Nephron (organoid): ENCODE measurements around the gene UPK2.
A peak's percentile ranks its signal among the peaks of the same experiment; 100 is the strongest.

Experiments
- H3K27ac Mint-ChIP-seq, 3 experiments: 2 replicates each; pipeline ENCODE4 v1.8.0; 2020; ENCODE audit warnings: mixed read lengths in 3 of 3, mild to moderate bottlenecking in 2 of 3, moderate library complexity in 1 of 3
- H3K27me3 Mint-ChIP-seq: 2 replicates; pipeline ENCODE4 v1.8.0; 2021; ENCODE audit warnings: low read depth, mild to moderate bottlenecking, moderate library complexity, mixed read lengths
- H3K36me3 Mint-ChIP-seq: 2 replicates; pipeline ENCODE4 v1.8.0; 2020; ENCODE audit warnings: low read depth, mixed read lengths
- H3K4me1 Mint-ChIP-seq: 2 replicates; pipeline ENCODE4 v1.8.0; 2020; ENCODE audit warnings: mixed read lengths
- H3K4me3 Mint-ChIP-seq, 3 experiments: 2 replicates each; pipeline ENCODE4 v1.8.0; 2020; ENCODE audit warnings: mild to moderate bottlenecking in 3 of 3, mixed read lengths in 3 of 3, moderate library complexity in 2 of 3
- H3K9me3 Mint-ChIP-seq: 2 replicates; pipeline ENCODE4 v1.8.0; 2020; ENCODE audit warnings: mixed read lengths
- TF ChIP-seq, protein P1 (sequence below), 3 experiments: fragments of 200-600 bp; sonication (generic); IDR thresholded peaks; one replicate each; pipeline ENCODE4 v1.5.0; 2021; ENCODE audit warnings: antibody characterized with exemption in 3 of 3; ENCODE audit not compliant: unreplicated experiment in 3 of 3

Gene UPK2

DNA sequence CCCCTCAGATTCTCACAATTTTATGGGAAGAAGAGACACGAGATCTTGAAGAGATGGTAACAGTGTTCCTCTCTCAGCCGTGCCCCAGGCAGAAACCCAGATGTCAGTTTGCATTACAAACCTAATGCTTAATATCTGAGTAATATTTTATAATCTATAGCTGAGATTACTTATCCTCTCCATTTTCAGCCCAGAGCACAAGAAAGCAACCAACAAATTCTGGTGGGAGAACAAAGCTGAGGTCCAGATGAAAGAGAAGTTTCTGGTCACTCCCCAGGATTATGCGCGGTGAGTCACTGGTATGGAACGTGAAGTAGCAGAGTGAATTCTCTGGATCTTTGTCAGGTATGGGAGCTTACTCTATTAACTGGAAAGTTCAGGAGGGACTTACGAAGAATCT is 42.7 kb downstream of the UPK2 start:
- Mint-ChIP-seq H3K4me3 (peak overlapping the region; percentile 89 to 99 (median 94)), H3K36me3 (peaks cover 26% of the 10 kb centered on the region)
- TF ChIP-seq, protein P1, sequence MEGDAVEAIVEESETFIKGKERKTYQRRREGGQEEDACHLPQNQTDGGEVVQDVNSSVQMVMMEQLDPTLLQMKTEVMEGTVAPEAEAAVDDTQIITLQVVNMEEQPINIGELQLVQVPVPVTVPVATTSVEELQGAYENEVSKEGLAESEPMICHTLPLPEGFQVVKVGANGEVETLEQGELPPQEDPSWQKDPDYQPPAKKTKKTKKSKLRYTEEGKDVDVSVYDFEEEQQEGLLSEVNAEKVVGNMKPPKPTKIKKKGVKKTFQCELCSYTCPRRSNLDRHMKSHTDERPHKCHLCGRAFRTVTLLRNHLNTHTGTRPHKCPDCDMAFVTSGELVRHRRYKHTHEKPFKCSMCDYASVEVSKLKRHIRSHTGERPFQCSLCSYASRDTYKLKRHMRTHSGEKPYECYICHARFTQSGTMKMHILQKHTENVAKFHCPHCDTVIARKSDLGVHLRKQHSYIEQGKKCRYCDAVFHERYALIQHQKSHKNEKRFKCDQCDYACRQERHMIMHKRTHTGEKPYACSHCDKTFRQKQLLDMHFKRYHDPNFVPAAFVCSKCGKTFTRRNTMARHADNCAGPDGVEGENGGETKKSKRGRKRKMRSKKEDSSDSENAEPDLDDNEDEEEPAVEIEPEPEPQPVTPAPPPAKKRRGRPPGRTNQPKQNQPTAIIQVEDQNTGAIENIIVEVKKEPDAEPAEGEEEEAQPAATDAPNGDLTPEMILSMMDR (IDR thresholded peaks at IDR 0.05; ENCODE audit: unreplicated experiment in 3 of 3): no peak

DNA sequence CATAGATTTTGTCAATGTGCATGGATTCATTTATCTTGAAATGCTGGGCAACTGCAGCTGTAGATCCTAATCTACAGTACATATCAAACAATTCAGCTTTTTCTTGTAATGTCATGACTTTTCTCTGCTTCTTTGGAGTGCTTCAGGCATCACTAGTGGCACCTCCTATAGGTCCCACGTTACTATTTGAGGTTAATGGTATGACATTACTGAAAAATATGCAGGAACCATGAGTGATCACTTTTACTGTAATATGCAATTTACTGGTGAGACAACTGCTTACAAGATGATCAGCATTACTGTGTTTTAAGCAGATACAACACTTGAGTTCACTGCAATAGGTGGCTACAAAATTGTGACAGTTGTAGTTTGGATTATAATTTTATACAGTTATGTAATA is 44.8 kb downstream of the UPK2 start:
- no peaks in the 10 kb centered on the region for H3K27me3 Mint-ChIP-seq
- peaks cover 23% of the 10 kb centered on the region for H3K4me1 Mint-ChIP-seq
- H3K4me3 Mint-ChIP-seq: peak overlapping the region; percentile 52 to 64 (median 64)
- H3K9me3 Mint-ChIP-seq: no peaks in the 10 kb centered on the region
- no peak overlapping the region for H3K27ac Mint-ChIP-seq
- peaks cover 30% of the 10 kb centered on the region for H3K36me3 Mint-ChIP-seq
- TF ChIP-seq, protein P1 (IDR thresholded peaks at IDR 0.05; ENCODE audit: unreplicated experiment in 3 of 3): no peak

More for the DNA sequence above, 42.7 kb downstream of the UPK2 start:
- Mint-ChIP-seq H3K27ac (peak overlapping the region; percentile 10 to 79 (median 73)), H3K9me3 (no peaks in the 10 kb centered on the region), H3K27me3 (no peaks in the 10 kb centered on the region), H3K4me1 (peaks cover 23% of the 10 kb centered on the region)

- TF ChIP-seq, protein P1 (IDR thresholded peaks at IDR 0.05; ENCODE audit: unreplicated experiment in 3 of 3): no peak
- no peak overlapping the region for H3K27ac Mint-ChIP-seq
These were observed 50.6 kb downstream of the UPK2 start for GRCh38 chr11:119006656-119007055.

More at GRCh38 chr11:119006656-119007055, 50.6 kb downstream of the UPK2 start:
- Mint-ChIP-seq H3K4me1 (no peaks in the 10 kb centered on the region), H3K9me3 (no peaks in the 10 kb centered on the region), H3K36me3 (peaks cover 40% of the 10 kb centered on the region), H3K4me3 (no peak overlapping the region), H3K27me3 (no peaks in the 10 kb centered on the region)
